ENCODE results near the gene CDKN2A.

DNA sequence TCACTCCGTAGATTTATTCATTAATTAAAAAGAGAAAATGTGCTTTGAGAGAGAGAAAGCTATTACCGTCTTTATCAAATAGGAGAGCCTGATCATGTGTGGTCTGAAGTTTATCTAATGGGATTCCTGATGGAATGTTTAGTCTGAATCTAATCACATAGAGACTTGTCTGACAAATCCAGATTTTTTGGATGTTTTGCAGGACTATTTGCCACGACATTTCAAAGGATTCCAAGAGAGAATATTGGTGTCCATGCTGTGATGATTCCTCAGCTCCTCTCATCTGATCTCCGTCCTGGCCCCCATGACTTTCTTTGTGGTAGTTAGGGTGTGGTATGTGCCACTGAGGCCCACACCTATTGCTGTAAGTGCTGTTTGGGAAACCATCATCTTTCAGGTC is 35.0 kb upstream of the CDKN2A start:
- TF ChIP-seq, protein P1, sequence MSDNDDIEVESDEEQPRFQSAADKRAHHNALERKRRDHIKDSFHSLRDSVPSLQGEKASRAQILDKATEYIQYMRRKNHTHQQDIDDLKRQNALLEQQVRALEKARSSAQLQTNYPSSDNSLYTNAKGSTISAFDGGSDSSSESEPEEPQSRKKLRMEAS (IDR thresholded peaks at IDR 0.05): no peak
- TF ChIP-seq GABPA (IDR thresholded peaks at IDR 0.05 in 1 of 2, conservative IDR thresholded peaks at IDR 0.05 in 1 of 2) (no peak), SP1 (IDR thresholded peaks at IDR 0.05) (no peak), YY1 (IDR thresholded peaks at IDR 0.05) (no peak), FOXA1 (IDR thresholded peaks at IDR 0.05) (no peak), RAD21 (IDR thresholded peaks at IDR 0.05) (no peak), JUND (IDR thresholded peaks at IDR 0.05) (no peak), EGR1 (IDR thresholded peaks at IDR 0.05; ENCODE audit: low read depth in 2 of 2) (no peak)
- TF ChIP-seq, protein P2, sequence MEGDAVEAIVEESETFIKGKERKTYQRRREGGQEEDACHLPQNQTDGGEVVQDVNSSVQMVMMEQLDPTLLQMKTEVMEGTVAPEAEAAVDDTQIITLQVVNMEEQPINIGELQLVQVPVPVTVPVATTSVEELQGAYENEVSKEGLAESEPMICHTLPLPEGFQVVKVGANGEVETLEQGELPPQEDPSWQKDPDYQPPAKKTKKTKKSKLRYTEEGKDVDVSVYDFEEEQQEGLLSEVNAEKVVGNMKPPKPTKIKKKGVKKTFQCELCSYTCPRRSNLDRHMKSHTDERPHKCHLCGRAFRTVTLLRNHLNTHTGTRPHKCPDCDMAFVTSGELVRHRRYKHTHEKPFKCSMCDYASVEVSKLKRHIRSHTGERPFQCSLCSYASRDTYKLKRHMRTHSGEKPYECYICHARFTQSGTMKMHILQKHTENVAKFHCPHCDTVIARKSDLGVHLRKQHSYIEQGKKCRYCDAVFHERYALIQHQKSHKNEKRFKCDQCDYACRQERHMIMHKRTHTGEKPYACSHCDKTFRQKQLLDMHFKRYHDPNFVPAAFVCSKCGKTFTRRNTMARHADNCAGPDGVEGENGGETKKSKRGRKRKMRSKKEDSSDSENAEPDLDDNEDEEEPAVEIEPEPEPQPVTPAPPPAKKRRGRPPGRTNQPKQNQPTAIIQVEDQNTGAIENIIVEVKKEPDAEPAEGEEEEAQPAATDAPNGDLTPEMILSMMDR (IDR thresholded peaks at IDR 0.05; ENCODE audit: low read depth, low read length, missing input control): no peak
- TF ChIP-seq, protein P3, sequence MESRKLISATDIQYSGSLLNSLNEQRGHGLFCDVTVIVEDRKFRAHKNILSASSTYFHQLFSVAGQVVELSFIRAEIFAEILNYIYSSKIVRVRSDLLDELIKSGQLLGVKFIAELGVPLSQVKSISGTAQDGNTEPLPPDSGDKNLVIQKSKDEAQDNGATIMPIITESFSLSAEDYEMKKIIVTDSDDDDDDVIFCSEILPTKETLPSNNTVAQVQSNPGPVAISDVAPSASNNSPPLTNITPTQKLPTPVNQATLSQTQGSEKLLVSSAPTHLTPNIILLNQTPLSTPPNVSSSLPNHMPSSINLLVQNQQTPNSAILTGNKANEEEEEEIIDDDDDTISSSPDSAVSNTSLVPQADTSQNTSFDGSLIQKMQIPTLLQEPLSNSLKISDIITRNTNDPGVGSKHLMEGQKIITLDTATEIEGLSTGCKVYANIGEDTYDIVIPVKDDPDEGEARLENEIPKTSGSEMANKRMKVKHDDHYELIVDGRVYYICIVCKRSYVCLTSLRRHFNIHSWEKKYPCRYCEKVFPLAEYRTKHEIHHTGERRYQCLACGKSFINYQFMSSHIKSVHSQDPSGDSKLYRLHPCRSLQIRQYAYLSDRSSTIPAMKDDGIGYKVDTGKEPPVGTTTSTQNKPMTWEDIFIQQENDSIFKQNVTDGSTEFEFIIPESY (IDR thresholded peaks at IDR 0.05): no peak
